Sigmoid colon (tissue), 7 donors: ENCODE data around the gene ZFPM1. TPM values are rescaled to one million over a fixed set of nuclear protein-coding genes. Genes with fewer than 3 reads are reported as not detected.
A peak's percentile ranks its signal among the peaks of the same experiment; 100 is the strongest.

Experiments
- DNase-seq: peaks from one replicate; pipeline ENCODE4 v3.0.0-alpha.2; 2019
- H3K27ac ChIP-seq, 4 donors: fragments of 200-600 bp; sonication (generic); one replicate each; pipeline ENCODE4 v1.5.1; 2016 to 2019; ENCODE audit warnings: mild to moderate bottlenecking in 1 of 4
- H3K27me3 ChIP-seq, 3 donors: fragments of 200-600 bp; sonication (generic); one replicate each; pipeline ENCODE4 v1.5.1; 2019; ENCODE audit warnings: mild to moderate bottlenecking in 1 of 3
- H3K36me3 ChIP-seq, 4 donors: fragments of 200-600 bp; sonication (generic); one replicate each; pipeline ENCODE4 v1.5.1; 2016 to 2019
- H3K4me1 ChIP-seq, 4 donors: fragments of 200-600 bp; sonication (generic); one replicate each; pipeline ENCODE4 v1.5.1; 2017 to 2019
- H3K4me3 ChIP-seq, 4 donors: fragments of 200-600 bp; sonication (generic); one replicate each; pipeline ENCODE4 v1.5.1; 2017 to 2019; ENCODE audit warnings: mild to moderate bottlenecking in 2 of 4, moderate library complexity in 1 of 4
- H3K9me3 ChIP-seq, 4 donors: fragments of 200-600 bp in 3 of 4; sonication (generic) in 3 of 4; one replicate each; pipeline versions ENCODE4 v1.5.1 to v1.6.1; 2013 to 2019
- CTCF ChIP-seq, 4 experiments: fragments of 450-650 bp in 3 of 4; fragments of 200-600 bp in 1 of 4; IDR thresholded peaks; one replicate each; pipeline ENCODE4 v1.5.1; 2016 to 2019; ENCODE audit warnings: antibody characterized with exemption in 4 of 4, mild to moderate bottlenecking in 3 of 4, moderate library complexity in 2 of 4
- EP300 ChIP-seq, 4 donors: sonication (generic); formaldehyde crosslinking; IDR thresholded peaks; one replicate each; pipeline ENCODE4 v1.6.1; 2017; ENCODE audit warnings: antibody characterized with exemption in 4 of 4
- POLR2A ChIP-seq, 2 donors: fragments of 450-650 bp; IDR thresholded peaks; one replicate each; pipeline ENCODE4 v1.6.1; 2016; ENCODE audit warnings: antibody characterized with exemption in 2 of 2, mild to moderate bottlenecking in 2 of 2, moderate library complexity in 2 of 2
- POLR2AphosphoS5 ChIP-seq, 4 donors: sonication (generic); formaldehyde crosslinking; IDR thresholded peaks; one replicate each; pipeline ENCODE4 v1.6.1; 2017; ENCODE audit warnings: antibody characterized with exemption in 4 of 4
- WGBS, 2 donors: extraction: QIAGEN DNeasy Blood & Tissue Kit; methylation state at CpG; one replicate each; pipeline ENCODE4 v1.1.7; 2013; 5-methylcytosine and 5-hydroxymethylcytosine counted together
- intact Hi-C: fragments of 100-400 bp; cut with DNase I; formaldehyde crosslinking; loops from one replicate; pipeline ENCODE4 v1.15.1; 2023
- polyA plus RNA-seq, 3 donors: library from polyadenylated mRNA; stranded (reverse); fragments of 200-250 nt; gene quantifications; one replicate each; pipeline ENCODE4 v1.2.3, GENCODE V29; 2013
- total RNA-seq, 4 donors: library from RNA; depleted of rRNA; stranded (reverse); fragments of >200 nt; gene quantifications; one replicate each; pipeline ENCODE4 v1.1.0, GENCODE V29; 2016
- donor health status: healthy with polysubstance abuse.
- donor health status: Bipolar disorder and iron deficiency.
- donor health status: healthy.

Gene ZFPM1
- total and polyA plus RNA-seq, 7 donors = 0.27 to 3.7 (median 0.66) TPM

- Histone ChIP-seq H3K9me3 (no peaks in the 10 kb centered on the region), H3K4me3 (peak overlapping the region; percentile 71 to 93 (median 78)), H3K4me1 (peaks cover 0 to 29% (median 19%) of the 10 kb centered on the region in 4 donors), H3K36me3 (no peaks in the 10 kb centered on the region), H3K27me3 (no peaks in the 10 kb centered on the region), H3K27ac (peak overlapping the region; percentile 83 to 90 (median 86))
- no peak for DNase-seq
- 1% methylated on average over 35 of the region's 35 CpGs for WGBS, 2 donors
- no peak for TF ChIP-seq EP300 (IDR thresholded peaks at IDR 0.05)
- TF ChIP-seq POLR2A (IDR thresholded peaks at IDR 0.05) = no peak
- TF ChIP-seq POLR2AphosphoS5 (IDR thresholded peaks at IDR 0.05) = no peak
- TF ChIP-seq CTCF (IDR thresholded peaks at IDR 0.05) = no peak
- intact Hi-C loops = loop anchor here (1.0 to 10.0 kb wide), 4 partner anchors 36 to 806 kb away; partner anchors contain the start of genes KLHDC4, MVD and ZNF778
These were observed 117.6 kb downstream of the ZFPM1 start for GRCh38 chr16:88570691-88571092.

- intact Hi-C loops = loop anchor here (10.0 kb wide), 1 partner anchor 810 kb away; the partner anchor contains the start of gene KLHDC4
- WGBS, 2 donors = 96% methylated on average over 11 of the region's 11 CpGs
These were observed 122.2 kb downstream of the ZFPM1 start for GRCh38 chr16:88575251-88575650.

GRCh38 chr16:88576307-88576706 is 123.2 kb downstream of the ZFPM1 start:
- Histone ChIP-seq H3K4me1 (peaks cover 0 to 11% (median 10%) of the 10 kb centered on the region in 4 donors), H3K4me3 (no peak overlapping the region), H3K36me3 (peaks cover 7 to 47% (median 19%) of the 10 kb centered on the region in 4 donors), H3K27me3 (no peaks in the 10 kb centered on the region), H3K27ac (no peak overlapping the region), H3K9me3 (no peaks in the 10 kb centered on the region)
- WGBS, 2 donors = 95 to 97% methylated on average over 13 of the region's 13 CpGs
- TF ChIP-seq EP300 (IDR thresholded peaks at IDR 0.05) (no peak), CTCF (IDR thresholded peaks at IDR 0.05) (no peak), POLR2AphosphoS5 (IDR thresholded peaks at IDR 0.05) (no peak), POLR2A (IDR thresholded peaks at IDR 0.05) (no peak)
- DNase-seq = no peak
- intact Hi-C loops = loop anchor here (10.0 kb wide), 1 partner anchor 812 kb away; the partner anchor contains the start of gene KLHDC4

More at GRCh38 chr16:88575251-88575650, 122.2 kb downstream of the ZFPM1 start:
- no peak overlapping the region for H3K27ac ChIP-seq
- TF ChIP-seq POLR2A (IDR thresholded peaks at IDR 0.05) (no peak), POLR2AphosphoS5 (IDR thresholded peaks at IDR 0.05) (no peak), EP300 (IDR thresholded peaks at IDR 0.05) (no peak), CTCF (IDR thresholded peaks at IDR 0.05) (no peak)
- H3K9me3 ChIP-seq = no peaks in the 10 kb centered on the region
- peaks cover 0 to 18% (median 15%) of the 10 kb centered on the region in 4 donors for H3K4me1 ChIP-seq
- H3K36me3 ChIP-seq = peaks cover 7 to 37% (median 16%) of the 10 kb centered on the region in 4 donors
- no peaks in the 10 kb centered on the region for H3K27me3 ChIP-seq
- no peak for DNase-seq
- no peak overlapping the region for H3K4me3 ChIP-seq

GRCh38 chr16:88577166-88577565 is 124.1 kb downstream of the ZFPM1 start:
- Histone ChIP-seq H3K36me3 (peaks cover 7 to 52% (median 21%) of the 10 kb centered on the region in 4 donors), H3K27ac (no peak overlapping the region), H3K9me3 (no peaks in the 10 kb centered on the region), H3K4me3 (no peak overlapping the region), H3K27me3 (no peaks in the 10 kb centered on the region), H3K4me1 (peaks cover 0 to 2% (median 2%) of the 10 kb centered on the region in 4 donors)
- WGBS, 2 donors = 96% methylated on average over 20 of the region's 20 CpGs
- DNase-seq = no peak
- TF ChIP-seq POLR2AphosphoS5 (IDR thresholded peaks at IDR 0.05) = no peak
- no peak for TF ChIP-seq EP300 (IDR thresholded peaks at IDR 0.05)
- TF ChIP-seq POLR2A (IDR thresholded peaks at IDR 0.05) = no peak
- TF ChIP-seq CTCF (IDR thresholded peaks at IDR 0.05) = no peak
- intact Hi-C loops = loop anchor here (10.0 kb wide), 1 partner anchor 812 kb away; the partner anchor contains the start of gene KLHDC4
